ENCODE measurements around the gene FAM174B.

Gene FAM174B

GRCh38 chr15:92582206-92582605, 73.4 kb downstream of the FAM174B start:
- Histone ChIP-seq H3K4me1 (ENCODE audit: insufficient read depth, low read length, poor library complexity, severe bottlenecking) (no peaks in the 10 kb centered on the region), H3K79me2 (ENCODE audit: insufficient read depth, low read length) (no peaks in the 10 kb centered on the region), H4K20me1 (ENCODE audit: insufficient read depth, low read length, poor library complexity, severe bottlenecking) (no peaks in the 10 kb centered on the region), H3K9ac (ENCODE audit: low read depth, low read length, poor library complexity, severe bottlenecking) (no peak overlapping the region), H3K9me3 (ENCODE audit: insufficient read depth, low read depth, low read length) (no peaks in the 10 kb centered on the region), H3F3A (ENCODE audit: low read depth) (no peaks in the 10 kb centered on the region), H3K4me3 (ENCODE audit: low read length, poor library complexity, severe bottlenecking) (no peak overlapping the region), H3K27me3 (ENCODE audit: insufficient read depth, low read length, poor library complexity, severe bottlenecking) (no peaks in the 10 kb centered on the region), H3K36me3 (ENCODE audit: insufficient read depth, low read length) (no peaks in the 10 kb centered on the region), H2AFZ (ENCODE audit: low read length) (no peak overlapping the region), H3K4me2 (ENCODE audit: low read depth, low read length, poor library complexity, severe bottlenecking) (no peak overlapping the region), H3K9me2 (replicated peaks; ENCODE audit: low read depth, low read length) (no peaks in the 10 kb centered on the region)
- no peak for TF ChIP-seq EZH2phosphoT487 (IDR thresholded peaks at IDR 0.05; ENCODE audit: borderline replicate concordance)
- no peak for TF ChIP-seq CTCF (conservative IDR thresholded peaks at IDR 0.05; ENCODE audit: low read length)

GRCh38 chr15:92580933-92581445, 74.6 kb downstream of the FAM174B start:
- H3K9ac ChIP-seq (ENCODE audit: low read depth, low read length, poor library complexity, severe bottlenecking) = no peak overlapping the region
- TF ChIP-seq CTCF (conservative IDR thresholded peaks at IDR 0.05; ENCODE audit: low read length) (no peak), EZH2phosphoT487 (IDR thresholded peaks at IDR 0.05; ENCODE audit: borderline replicate concordance) (no peak)
- no peaks in the 10 kb centered on the region for H3K9me2 ChIP-seq (replicated peaks; ENCODE audit: low read depth, low read length)
- no peaks in the 10 kb centered on the region for H3K79me2 ChIP-seq (ENCODE audit: insufficient read depth, low read length)
- no peak overlapping the region for H2AFZ ChIP-seq (ENCODE audit: low read length)
- H3K4me2 ChIP-seq (ENCODE audit: low read depth, low read length, poor library complexity, severe bottlenecking) = no peak overlapping the region
- H3K27me3 ChIP-seq (ENCODE audit: insufficient read depth, low read length, poor library complexity, severe bottlenecking) = no peaks in the 10 kb centered on the region
- no peaks in the 10 kb centered on the region for H3F3A ChIP-seq (ENCODE audit: low read depth)
- H3K4me3 ChIP-seq (ENCODE audit: low read length, poor library complexity, severe bottlenecking) = no peak overlapping the region
- no peaks in the 10 kb centered on the region for H4K20me1 ChIP-seq (ENCODE audit: insufficient read depth, low read length, poor library complexity, severe bottlenecking)
- H3K9me3 ChIP-seq (ENCODE audit: insufficient read depth, low read depth, low read length) = no peaks in the 10 kb centered on the region
- H3K36me3 ChIP-seq (ENCODE audit: insufficient read depth, low read length) = no peaks in the 10 kb centered on the region
- no peaks in the 10 kb centered on the region for H3K4me1 ChIP-seq (ENCODE audit: insufficient read depth, low read length, poor library complexity, severe bottlenecking)

GRCh38 chr15:92580521-92580920, 75.1 kb downstream of the FAM174B start:
- H3K27me3 ChIP-seq (ENCODE audit: insufficient read depth, low read length, poor library complexity, severe bottlenecking) = no peaks in the 10 kb centered on the region
- H3K4me1 ChIP-seq (ENCODE audit: insufficient read depth, low read length, poor library complexity, severe bottlenecking) = no peaks in the 10 kb centered on the region
- H2AFZ ChIP-seq (ENCODE audit: low read length) = no peak overlapping the region
- H4K20me1 ChIP-seq (ENCODE audit: insufficient read depth, low read length, poor library complexity, severe bottlenecking) = no peaks in the 10 kb centered on the region
- no peak overlapping the region for H3K9ac ChIP-seq (ENCODE audit: low read depth, low read length, poor library complexity, severe bottlenecking)
- no peaks in the 10 kb centered on the region for H3K9me3 ChIP-seq (ENCODE audit: insufficient read depth, low read depth, low read length)
- no peak overlapping the region for H3K4me2 ChIP-seq (ENCODE audit: low read depth, low read length, poor library complexity, severe bottlenecking)
- no peaks in the 10 kb centered on the region for H3K9me2 ChIP-seq (replicated peaks; ENCODE audit: low read depth, low read length)
- TF ChIP-seq EZH2phosphoT487 (IDR thresholded peaks at IDR 0.05; ENCODE audit: borderline replicate concordance) = no peak
- no peak for TF ChIP-seq CTCF (conservative IDR thresholded peaks at IDR 0.05; ENCODE audit: low read length)
- no peak overlapping the region for H3K4me3 ChIP-seq (ENCODE audit: low read length, poor library complexity, severe bottlenecking)
- no peaks in the 10 kb centered on the region for H3F3A ChIP-seq (ENCODE audit: low read depth)
- no peaks in the 10 kb centered on the region for H3K79me2 ChIP-seq (ENCODE audit: insufficient read depth, low read length)
- no peaks in the 10 kb centered on the region for H3K36me3 ChIP-seq (ENCODE audit: insufficient read depth, low read length)
